Measurements from ENCODE around the gene ALDH1L2. TPM values are rescaled to one million over a fixed set of nuclear protein-coding genes. Genes with fewer than 3 reads are reported as not detected.

Gene ALDH1L2
- total RNA-seq, 2 donors from 2014 or later, result 0.35 to 2.8 TPM

Other genes starting within 250 kb of the ALDH1L2 start
- gene SLC41A2, start 126.2 kb downstream of the ALDH1L2 start, total RNA-seq, result 10 to 100 TPM; 16.8 to 52.8 TPM
- 10 to 100 TPM; 20.4 to 31.8 TPM for gene NOPCHAP1, start 98.1 kb downstream of the ALDH1L2 start, total RNA-seq
- 10 to 100 TPM; 41.0 to 47.7 TPM for gene WASHC4, start 23.3 kb upstream of the ALDH1L2 start, total RNA-seq
- 10 to 100 TPM; 16.7 to 23.5 TPM for gene APPL2, start 151.7 kb upstream of the ALDH1L2 start, total RNA-seq
- gene C12orf75, start 246.2 kb upstream of the ALDH1L2 start, total RNA-seq, result 100 to 1,000 TPM in 1 of 2 donors, 10 to 100 TPM in 1; 42.0 to 102 TPM

All from activated T-helper 17 cell treated with anti-CD3 and anti-CD28 coated beads, Interleukin-2, amount 50 U/mL, for 72 hours (primary cell).